ENCODE results near the gene DYNLRB1.

GRCh38 chr20:34574426-34574825 is 58.2 kb downstream of the DYNLRB1 start:
- TF ChIP-seq CTCF (conservative IDR thresholded peaks at IDR 0.05; ENCODE audit: low read depth, low read length) (no peak), EZH2 (IDR thresholded peaks at IDR 0.05; ENCODE audit: borderline replicate concordance, low read depth, low read length, poor library complexity, severe bottlenecking) (no peak)

All from A673 (cell line).